Measurements from ENCODE around the gene AXIN2.

AXIN2 gene

DNA sequence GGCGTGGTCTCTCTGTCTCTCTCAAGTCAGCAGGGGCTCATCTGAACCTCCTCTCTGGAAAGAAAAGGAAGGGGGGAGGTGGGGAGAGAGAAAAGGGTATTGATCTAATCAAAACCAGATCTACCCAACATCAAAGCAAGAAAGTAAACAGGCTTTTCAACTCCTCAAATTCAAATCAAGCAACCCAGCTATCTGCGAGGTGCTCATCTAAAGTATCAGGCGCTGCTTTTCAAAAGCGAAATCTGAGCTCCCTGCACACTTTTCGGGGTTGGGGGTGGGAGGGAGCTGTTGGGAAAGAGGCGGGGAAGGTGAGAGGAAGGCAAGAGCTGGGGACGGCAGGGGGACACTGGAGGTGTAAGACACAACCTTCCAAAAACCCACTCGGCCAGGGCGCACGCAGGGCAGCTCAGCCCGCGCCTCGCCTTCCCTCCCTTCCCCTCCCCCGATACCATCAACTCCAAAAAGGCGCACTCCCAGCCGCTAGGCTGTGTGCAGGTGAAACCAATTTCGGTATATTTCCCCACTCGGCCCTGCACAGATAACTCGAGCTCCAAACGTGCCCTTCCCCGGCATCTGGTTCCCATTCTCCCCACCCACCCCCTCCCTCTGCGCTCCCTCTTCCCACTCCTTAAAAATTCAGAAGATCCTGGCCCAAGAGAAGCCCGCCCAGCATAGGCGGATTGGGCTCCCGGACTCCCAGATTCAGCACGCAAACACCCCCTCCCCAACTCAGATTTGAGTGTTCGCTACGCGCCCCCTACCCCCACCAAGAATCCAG lies 2.6 kb downstream of the AXIN2 start:
- DNase-seq = no peak
- Histone ChIP-seq H3K27me3 (replicated peaks in 2 of 5; ENCODE audit: control insufficient read depth in 4 of 5, insufficient read depth in 5 of 5, low read length in 4 of 5) (peaks cover 0 to 57% (median 27%) of the 10 kb centered on the region in 5 experiments), H3K36me3 (ENCODE audit: control insufficient read depth in 4 of 4, insufficient read depth in 4 of 4, low read length in 3 of 4) (no peaks in the 10 kb centered on the region), H3K4me1 (ENCODE audit: control extremely low read depth in 1 of 4, control insufficient read depth in 4 of 4, insufficient read depth in 4 of 4, low read length in 3 of 4) (peaks cover 0 to 33% (median 23%) of the 10 kb centered on the region in 4 experiments), H3K27ac (ENCODE audit: insufficient read depth in 1 of 2, low read depth in 1 of 2, low read length in 2 of 2, poor library complexity in 1 of 2, severe bottlenecking in 2 of 2) (no peak overlapping the region), H3K9me3 (ENCODE audit: control extremely low read depth in 1 of 5, control insufficient read depth in 4 of 5, insufficient read depth in 2 of 5, low read depth in 1 of 5, low read length in 4 of 5) (no peaks in the 10 kb centered on the region), H3K4me3 (ENCODE audit: control insufficient read depth in 1 of 7, extremely low read depth in 1 of 7, insufficient read depth in 4 of 7, low read depth in 2 of 7, low read length in 6 of 7) (peak overlapping the region in 2 of 7 experiments; percentile 59 to 75)
- WGBS (ENCODE audit: insufficient coverage) = 5% methylated on average over 27 of the region's 29 CpGs
- ChIA-PET POLR2A (no interaction called here), CTCF (interaction anchor here (1.0 kb wide), 1 partner anchor 234 kb away, joined by 3 read pairs; no protein-coding TSS in a partner anchor)

DNA sequence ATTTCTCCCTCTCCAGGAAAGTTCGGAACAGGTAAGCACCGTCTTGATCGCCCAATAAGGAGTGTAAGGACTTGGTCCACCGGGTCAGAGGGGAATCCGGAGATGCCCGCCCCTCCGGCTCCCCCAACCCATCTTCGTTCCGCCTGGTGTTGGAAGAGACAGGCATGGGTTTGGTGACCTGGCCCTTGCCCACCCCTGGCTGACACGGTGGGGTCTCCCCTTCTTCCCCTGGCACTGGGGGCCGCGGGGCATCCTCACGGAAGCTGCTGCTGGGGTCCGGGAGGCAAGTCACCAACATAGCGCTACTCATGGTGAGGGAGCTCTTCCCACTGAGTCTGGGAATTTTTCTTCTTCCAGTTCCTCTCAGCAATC lies 3.2 kb downstream of the AXIN2 start:
- H3K9me3 ChIP-seq (ENCODE audit: control extremely low read depth in 1 of 5, control insufficient read depth in 4 of 5, insufficient read depth in 2 of 5, low read depth in 1 of 5, low read length in 4 of 5) = no peaks in the 10 kb centered on the region
- no peaks in the 10 kb centered on the region for H3K36me3 ChIP-seq (ENCODE audit: control insufficient read depth in 4 of 4, insufficient read depth in 4 of 4, low read length in 3 of 4)
- no peak overlapping the region for H3K27ac ChIP-seq (ENCODE audit: insufficient read depth in 1 of 2, low read depth in 1 of 2, low read length in 2 of 2, poor library complexity in 1 of 2, severe bottlenecking in 2 of 2)
- WGBS (ENCODE audit: insufficient coverage) = 44% methylated on average over 15 of the region's 15 CpGs
- ChIA-PET CTCF (interaction anchor here (1.0 kb wide), 1 partner anchor 234 kb away, joined by 3 read pairs; no protein-coding TSS in a partner anchor), POLR2A (no interaction called here)
- DNase-seq = no peak
- H3K4me1 ChIP-seq (ENCODE audit: control extremely low read depth in 1 of 4, control insufficient read depth in 4 of 4, insufficient read depth in 4 of 4, low read length in 3 of 4) = peaks cover 0 to 31% (median 23%) of the 10 kb centered on the region in 4 experiments
- no peak overlapping the region for H3K4me3 ChIP-seq (ENCODE audit: control insufficient read depth in 1 of 7, extremely low read depth in 1 of 7, insufficient read depth in 4 of 7, low read depth in 2 of 7, low read length in 6 of 7)
- H3K27me3 ChIP-seq (replicated peaks in 2 of 5; ENCODE audit: control insufficient read depth in 4 of 5, insufficient read depth in 5 of 5, low read length in 4 of 5) = peaks cover 0 to 53% (median 29%) of the 10 kb centered on the region in 5 experiments

DNA sequence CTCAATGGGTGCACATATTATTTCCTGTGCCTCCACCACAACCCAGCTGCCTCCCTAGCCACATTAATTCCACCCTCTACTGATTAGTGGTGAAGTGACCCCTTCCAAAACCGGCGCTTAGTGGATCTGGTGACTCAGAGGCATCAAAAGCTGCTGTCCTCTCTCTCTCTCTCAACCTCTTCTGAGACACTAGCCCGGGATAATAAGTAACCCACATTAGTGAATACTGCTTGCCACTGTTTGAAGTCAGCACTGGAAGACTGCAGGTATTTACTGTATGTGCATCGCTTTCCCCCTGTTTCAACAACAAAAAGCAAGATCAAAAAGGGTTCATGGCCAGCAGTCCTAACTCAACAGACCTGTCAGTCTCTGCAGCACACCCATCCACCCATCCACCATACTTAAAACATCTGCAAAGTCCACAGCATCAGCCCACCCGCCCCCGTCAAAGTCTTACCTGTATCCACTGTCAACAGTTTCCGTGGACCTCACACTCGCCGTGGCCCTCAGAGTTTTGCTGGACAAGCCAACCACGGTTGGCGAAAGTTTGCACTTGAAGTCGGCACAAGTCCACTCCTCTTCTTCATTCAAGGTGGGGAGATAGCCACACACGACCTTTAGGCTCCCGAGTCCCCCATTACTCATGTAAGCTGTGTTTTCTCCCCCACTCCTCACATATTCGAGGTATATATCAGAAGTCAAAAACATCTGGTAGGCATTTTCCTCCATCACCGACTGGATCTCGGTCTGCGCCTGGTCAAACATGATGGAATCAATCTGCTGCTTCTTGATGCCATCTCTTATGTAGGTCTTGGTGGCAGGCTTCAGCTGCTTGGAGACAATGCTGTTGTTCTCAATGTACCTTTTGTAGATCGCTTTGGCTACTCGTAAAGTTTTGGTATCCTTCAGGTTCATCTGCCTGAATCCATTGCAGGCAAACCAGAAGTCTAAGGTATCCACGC lies 3.8 kb downstream of the AXIN2 start:
- no peak overlapping the region for H3K27ac ChIP-seq (ENCODE audit: insufficient read depth in 1 of 2, low read depth in 1 of 2, low read length in 2 of 2, poor library complexity in 1 of 2, severe bottlenecking in 2 of 2)
- 80% methylated on average over 20 of the region's 21 CpGs for WGBS (ENCODE audit: insufficient coverage)
- H3K4me3 ChIP-seq (ENCODE audit: control insufficient read depth in 1 of 7, extremely low read depth in 1 of 7, insufficient read depth in 4 of 7, low read depth in 2 of 7, low read length in 6 of 7) = no peak overlapping the region
- H3K9me3 ChIP-seq (ENCODE audit: control extremely low read depth in 1 of 5, control insufficient read depth in 4 of 5, insufficient read depth in 2 of 5, low read depth in 1 of 5, low read length in 4 of 5) = no peaks in the 10 kb centered on the region
- H3K27me3 ChIP-seq (replicated peaks in 2 of 5; ENCODE audit: control insufficient read depth in 4 of 5, insufficient read depth in 5 of 5, low read length in 4 of 5) = peaks cover 0 to 49% (median 29%) of the 10 kb centered on the region in 5 experiments
- peak; percentile 23 to 63 (median 55) for DNase-seq
- CTCF ChIA-PET = interaction anchor here (0.8 to 2.5 kb wide), 5 partner anchors 8 to 326 kb away, joined by 3 to 9 read pairs (median 3); no protein-coding TSS in a partner anchor
- POLR2A ChIA-PET = no interaction called here
- peaks cover 0 to 31% (median 23%) of the 10 kb centered on the region in 4 experiments for H3K4me1 ChIP-seq (ENCODE audit: control extremely low read depth in 1 of 4, control insufficient read depth in 4 of 4, insufficient read depth in 4 of 4, low read length in 3 of 4)
- no peaks in the 10 kb centered on the region for H3K36me3 ChIP-seq (ENCODE audit: control insufficient read depth in 4 of 4, insufficient read depth in 4 of 4, low read length in 3 of 4)

DNA sequence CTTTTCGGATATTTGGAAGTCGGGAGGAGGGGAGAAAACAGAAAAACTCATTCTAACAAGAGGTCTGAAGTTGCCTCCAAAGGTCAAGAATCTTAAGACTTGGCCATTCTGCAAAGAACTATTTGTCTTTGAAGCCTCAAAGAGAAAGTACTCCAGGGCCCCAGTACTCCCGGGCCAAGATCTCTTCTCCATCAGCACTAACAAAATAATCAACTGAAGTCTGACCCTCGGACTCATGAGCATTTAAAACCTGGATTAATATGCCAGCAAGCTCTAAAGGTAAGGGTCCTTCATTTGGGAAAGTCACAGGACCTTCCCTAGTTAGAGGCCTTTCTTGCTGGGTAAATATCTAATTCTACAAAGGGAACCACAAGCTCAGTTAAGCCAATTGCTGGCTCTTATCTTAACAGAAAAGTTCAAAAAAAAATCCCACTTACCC lies 4.5 kb downstream of the AXIN2 start:
- Histone ChIP-seq H3K4me1 (ENCODE audit: control extremely low read depth in 1 of 4, control insufficient read depth in 4 of 4, insufficient read depth in 4 of 4, low read length in 3 of 4) (peaks cover 0 to 28% (median 21%) of the 10 kb centered on the region in 4 experiments), H3K9me3 (ENCODE audit: control extremely low read depth in 1 of 5, control insufficient read depth in 4 of 5, insufficient read depth in 2 of 5, low read depth in 1 of 5, low read length in 4 of 5) (no peaks in the 10 kb centered on the region), H3K4me3 (ENCODE audit: control insufficient read depth in 1 of 7, extremely low read depth in 1 of 7, insufficient read depth in 4 of 7, low read depth in 2 of 7, low read length in 6 of 7) (no peak overlapping the region), H3K27ac (ENCODE audit: insufficient read depth in 1 of 2, low read depth in 1 of 2, low read length in 2 of 2, poor library complexity in 1 of 2, severe bottlenecking in 2 of 2) (no peak overlapping the region), H3K27me3 (replicated peaks in 2 of 5; ENCODE audit: control insufficient read depth in 4 of 5, insufficient read depth in 5 of 5, low read length in 4 of 5) (peaks cover 0 to 47% (median 25%) of the 10 kb centered on the region in 5 experiments), H3K36me3 (ENCODE audit: control insufficient read depth in 4 of 4, insufficient read depth in 4 of 4, low read length in 3 of 4) (no peaks in the 10 kb centered on the region)
- 10% methylated on average over 3 of the region's 4 CpGs for WGBS (ENCODE audit: insufficient coverage)
- POLR2A ChIA-PET = no interaction called here
- DNase-seq = no peak
- CTCF ChIA-PET = interaction anchor here (0.8 to 2.5 kb wide), 5 partner anchors 9 to 325 kb away, joined by 3 to 9 read pairs (median 3); no protein-coding TSS in a partner anchor

DNA sequence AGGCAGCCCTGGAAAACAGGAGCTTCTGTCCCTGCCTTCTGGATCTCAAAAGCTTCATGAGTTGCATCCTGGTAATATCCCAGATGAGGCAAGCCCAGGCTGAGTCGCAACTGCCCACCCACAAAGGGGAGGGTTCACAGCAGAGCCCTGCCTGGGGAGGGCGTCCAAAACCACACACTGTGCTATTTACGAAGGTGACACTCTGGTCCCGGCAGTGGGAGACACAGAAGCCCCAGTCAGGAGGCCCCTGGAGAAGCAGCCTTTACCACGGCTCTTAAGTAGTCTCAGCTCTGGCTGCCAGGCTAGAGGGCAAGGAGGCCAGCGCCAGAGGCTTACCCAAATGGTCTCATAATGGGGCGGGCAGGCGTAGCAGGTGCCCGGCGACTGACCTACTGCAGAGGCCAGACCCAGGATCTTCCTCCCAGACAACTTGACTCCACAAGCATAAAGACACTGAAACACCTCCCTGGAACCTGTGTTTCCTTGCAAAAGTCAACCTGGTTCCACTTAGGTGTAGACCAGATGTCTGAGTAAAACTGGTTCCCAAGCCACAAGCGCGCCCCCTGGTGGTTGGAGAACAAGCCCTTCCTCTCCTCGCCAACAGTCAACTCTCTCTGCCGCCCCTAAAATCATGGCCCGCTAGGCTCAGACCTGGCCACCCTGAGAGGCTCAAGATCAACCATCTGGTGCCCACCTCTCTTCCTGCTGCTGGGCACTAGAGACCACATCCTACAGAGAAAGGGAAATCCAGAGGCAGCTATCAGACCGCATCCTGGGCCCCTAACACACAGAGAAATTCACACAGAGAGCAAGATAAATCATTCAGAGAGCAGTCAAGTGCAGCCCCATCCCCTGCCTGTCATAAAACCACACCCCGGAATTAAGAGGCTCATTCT lies 5.2 kb downstream of the AXIN2 start:
- Histone ChIP-seq H3K27ac (ENCODE audit: insufficient read depth in 1 of 2, low read depth in 1 of 2, low read length in 2 of 2, poor library complexity in 1 of 2, severe bottlenecking in 2 of 2) (no peak overlapping the region), H3K36me3 (ENCODE audit: control insufficient read depth in 4 of 4, insufficient read depth in 4 of 4, low read length in 3 of 4) (no peaks in the 10 kb centered on the region), H3K27me3 (replicated peaks in 2 of 5; ENCODE audit: control insufficient read depth in 4 of 5, insufficient read depth in 5 of 5, low read length in 4 of 5) (peaks cover 0 to 50% (median 25%) of the 10 kb centered on the region in 5 experiments), H3K4me3 (ENCODE audit: control insufficient read depth in 1 of 7, extremely low read depth in 1 of 7, insufficient read depth in 4 of 7, low read depth in 2 of 7, low read length in 6 of 7) (no peak overlapping the region), H3K9me3 (ENCODE audit: control extremely low read depth in 1 of 5, control insufficient read depth in 4 of 5, insufficient read depth in 2 of 5, low read depth in 1 of 5, low read length in 4 of 5) (no peaks in the 10 kb centered on the region), H3K4me1 (ENCODE audit: control extremely low read depth in 1 of 4, control insufficient read depth in 4 of 4, insufficient read depth in 4 of 4, low read length in 3 of 4) (peaks cover 0 to 26% (median 17%) of the 10 kb centered on the region in 4 experiments)
- POLR2A ChIA-PET = no interaction called here
- CTCF ChIA-PET = interaction anchor here (0.8 to 2.5 kb wide), 7 partner anchors 10 to 609 kb away, joined by 3 to 9 read pairs (median 3); no protein-coding TSS in a partner anchor
- DNase-seq = peak; percentile 76 to 85 (median 83)
- WGBS (ENCODE audit: insufficient coverage) = 52% methylated on average over 14 of the region's 17 CpGs

DNA sequence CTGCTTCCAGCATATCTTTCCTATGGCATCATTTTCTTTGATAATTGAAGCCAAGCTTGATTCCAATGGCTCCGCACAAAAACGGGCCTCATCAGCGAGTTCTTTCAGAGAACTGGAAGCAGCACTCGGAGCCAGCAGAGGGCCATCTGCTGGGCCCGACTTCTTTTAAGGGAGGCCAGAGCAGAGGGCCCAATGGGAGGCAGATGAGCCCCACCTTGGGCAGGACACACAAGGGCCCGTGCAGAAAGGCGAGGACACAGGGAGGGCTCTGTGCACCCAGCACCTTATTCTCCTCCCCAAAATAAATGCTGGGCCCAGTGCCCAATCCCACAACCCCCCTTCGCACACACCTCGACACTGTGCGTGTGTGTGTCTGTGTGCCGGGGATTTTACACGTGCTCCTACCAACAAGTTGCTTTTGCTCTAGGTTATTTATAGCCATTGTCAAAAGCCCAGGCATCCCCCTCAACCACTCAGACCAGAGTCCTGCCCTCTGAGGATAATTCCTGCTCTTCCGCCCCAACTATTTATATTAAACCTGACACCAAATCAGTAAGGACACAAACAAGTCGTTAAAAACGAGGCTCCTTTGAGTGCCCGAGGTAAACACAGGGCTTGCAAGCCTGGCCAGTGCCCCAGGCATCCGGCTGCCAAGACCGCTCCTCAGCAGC lies 6.8 kb downstream of the AXIN2 start:
- H3K27ac ChIP-seq (ENCODE audit: insufficient read depth in 1 of 2, low read depth in 1 of 2, low read length in 2 of 2, poor library complexity in 1 of 2, severe bottlenecking in 2 of 2) = no peak overlapping the region
- peaks cover 0 to 51% (median 25%) of the 10 kb centered on the region in 5 experiments for H3K27me3 ChIP-seq (replicated peaks in 2 of 5; ENCODE audit: control insufficient read depth in 4 of 5, insufficient read depth in 5 of 5, low read length in 4 of 5)
- H3K36me3 ChIP-seq (ENCODE audit: control insufficient read depth in 4 of 4, insufficient read depth in 4 of 4, low read length in 3 of 4) = no peaks in the 10 kb centered on the region
- no peak overlapping the region for H3K4me3 ChIP-seq (ENCODE audit: control insufficient read depth in 1 of 7, extremely low read depth in 1 of 7, insufficient read depth in 4 of 7, low read depth in 2 of 7, low read length in 6 of 7)
- no peak for DNase-seq
- peaks cover 0 to 17% (median 9%) of the 10 kb centered on the region in 4 experiments for H3K4me1 ChIP-seq (ENCODE audit: control extremely low read depth in 1 of 4, control insufficient read depth in 4 of 4, insufficient read depth in 4 of 4, low read length in 3 of 4)
- WGBS (ENCODE audit: insufficient coverage) = 79% methylated on average over 13 of the region's 18 CpGs
- ChIA-PET POLR2A (no interaction called here), CTCF (no interaction called here)
- no peaks in the 10 kb centered on the region for H3K9me3 ChIP-seq (ENCODE audit: control extremely low read depth in 1 of 5, control insufficient read depth in 4 of 5, insufficient read depth in 2 of 5, low read depth in 1 of 5, low read length in 4 of 5)

All from common myeloid progenitor, CD34-positive (primary cell).